Stimulated activated CD4-positive, alpha-beta T cell treated with anti-CD3 and anti-CD28 coated beads, Interleukin-1b, Interleukin-23, amount 100 ng/mL, for 4 hours (primary cell): ENCODE results near the gene CRB1.

Experiments
- DNase-seq, 2 donors: peaks; one replicate each; pipeline ENCODE4 v3.0.0-alpha.2; 2020; ENCODE audit warnings: low read depth in 2 of 2

The CRB1 gene

DNA sequence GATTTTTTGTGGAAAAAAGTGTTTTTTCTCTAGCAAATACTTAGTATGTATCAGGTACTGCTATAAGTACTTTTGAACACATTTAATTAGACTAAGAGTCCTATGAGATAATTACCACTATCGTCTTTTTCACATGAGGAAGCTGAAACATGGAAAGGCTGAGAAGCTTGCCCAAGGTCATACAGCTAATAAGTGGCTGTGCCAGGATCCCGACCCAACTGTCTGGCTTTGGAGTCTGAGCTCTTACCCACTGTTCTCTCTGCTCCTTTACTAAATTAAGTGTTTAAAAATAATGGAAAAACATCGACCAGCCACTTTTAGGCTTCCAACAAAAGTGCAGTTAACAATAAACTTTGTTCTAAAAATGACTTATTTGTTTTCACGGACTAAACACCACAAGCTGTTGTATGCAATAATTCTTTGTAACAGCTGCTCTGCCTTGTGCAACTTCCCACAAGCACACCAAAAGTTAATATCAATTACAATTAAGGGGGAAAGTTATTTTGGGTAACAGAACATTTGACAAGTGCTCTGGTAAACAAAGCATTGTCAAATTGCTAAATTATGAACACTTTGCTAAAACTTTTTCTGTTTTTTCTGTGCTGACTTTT, 75.7 kb downstream of the CRB1 start:
- DNase-seq = no peak

DNA sequence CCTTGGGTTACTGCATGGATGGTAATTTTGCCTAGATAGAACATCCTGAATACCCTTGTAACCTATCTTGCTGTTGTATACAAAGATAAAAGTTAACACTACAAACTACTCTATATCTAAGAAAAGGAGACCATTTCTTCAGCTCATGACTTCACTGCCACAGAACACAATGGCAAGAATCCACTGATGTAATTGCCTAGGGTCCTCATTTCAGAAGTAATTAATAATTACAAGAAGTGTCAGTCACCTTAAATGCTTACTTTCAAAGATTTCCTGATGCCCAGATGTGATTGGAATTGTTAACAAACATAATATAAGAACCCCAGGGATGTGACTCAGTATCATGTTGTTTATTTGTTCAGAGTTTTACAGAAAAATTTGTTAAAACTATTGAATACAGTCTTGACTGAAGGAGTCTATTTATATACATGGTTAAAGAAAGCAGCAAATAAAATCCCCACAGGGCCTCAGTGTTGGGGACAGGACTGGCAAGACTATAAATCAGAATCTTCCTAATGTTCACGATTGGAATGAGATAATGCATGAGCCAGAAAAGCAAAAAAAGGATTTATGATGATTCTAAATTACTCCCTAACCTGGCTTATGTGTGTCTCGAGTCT, 83.9 kb downstream of the CRB1 start:
- DNase-seq = no peak

DNA sequence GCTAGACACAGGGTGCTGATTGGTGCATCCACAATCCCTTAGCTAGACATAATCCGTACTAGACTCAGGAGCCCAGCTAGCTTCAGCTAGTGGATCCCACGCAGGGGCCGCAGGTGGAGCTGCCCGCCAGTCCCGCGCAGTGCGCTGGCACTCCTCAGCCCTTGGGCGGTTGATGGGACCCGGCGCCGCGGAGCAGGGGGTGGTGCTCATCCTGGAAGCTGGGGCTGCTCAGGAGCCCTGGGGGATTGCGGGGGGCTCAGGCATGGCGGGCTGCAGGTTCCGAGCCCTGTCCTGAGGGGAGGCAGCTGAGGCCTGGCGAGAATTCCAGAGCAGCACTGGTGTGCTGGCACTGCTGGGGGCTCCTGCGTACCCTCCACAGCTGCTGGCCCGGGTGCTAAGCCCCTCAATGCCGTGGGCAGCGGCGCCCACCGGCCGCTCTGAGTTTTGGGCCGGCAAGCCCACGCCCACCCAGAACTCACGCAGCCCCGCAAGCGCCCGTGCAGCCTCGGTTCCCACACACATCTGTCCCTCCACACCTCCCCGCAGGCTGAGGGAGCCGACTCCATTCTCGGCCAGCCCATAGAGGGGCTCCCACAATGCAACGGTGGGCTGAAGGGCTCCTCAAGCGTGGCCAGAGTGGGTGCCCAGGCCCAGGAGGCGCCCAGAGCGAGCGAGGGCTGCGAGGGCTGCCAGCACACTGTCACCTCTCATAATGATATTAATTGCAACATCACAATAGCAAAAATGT, 87.4 kb downstream of the CRB1 start:
- DNase-seq = no peak

DNA sequence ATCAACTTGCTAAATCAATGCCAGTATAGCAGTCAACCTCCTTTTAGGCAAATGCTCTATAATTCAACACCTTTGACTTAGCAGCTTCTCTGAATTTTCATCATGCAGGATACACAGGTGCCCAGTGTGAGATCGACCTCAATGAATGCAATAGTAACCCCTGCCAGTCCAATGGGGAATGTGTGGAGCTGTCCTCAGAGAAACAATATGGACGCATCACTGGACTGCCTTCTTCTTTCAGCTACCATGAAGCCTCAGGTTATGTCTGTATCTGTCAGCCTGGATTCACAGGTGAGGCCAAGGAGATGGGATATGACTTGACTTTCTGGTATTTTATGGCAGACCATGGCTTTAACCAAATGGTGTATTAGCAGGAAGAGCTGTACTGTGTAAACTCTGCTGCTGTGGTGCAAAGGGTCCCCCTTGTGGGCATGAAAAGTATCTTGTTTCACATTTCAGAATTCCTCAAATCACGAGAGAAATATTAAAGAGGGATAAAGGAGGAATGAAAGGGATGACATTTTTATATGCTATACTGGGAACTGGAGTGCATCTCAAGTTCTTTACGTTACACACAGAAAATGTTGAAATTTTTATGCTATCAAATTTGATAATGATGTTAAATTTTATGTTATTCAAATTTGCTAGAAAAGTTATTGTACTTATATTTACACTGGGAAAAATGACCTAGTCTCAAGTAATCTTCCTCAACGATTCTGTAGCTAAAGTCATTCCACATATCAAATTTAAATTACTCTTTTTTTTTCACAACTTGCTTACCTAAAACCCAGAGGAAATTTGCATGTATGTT, 88.9 kb downstream of the CRB1 start:
- no peak for DNase-seq

GRCh38 chr1:197358959-197359358, 90.9 kb downstream of the CRB1 start:
- no peak for DNase-seq

DNA sequence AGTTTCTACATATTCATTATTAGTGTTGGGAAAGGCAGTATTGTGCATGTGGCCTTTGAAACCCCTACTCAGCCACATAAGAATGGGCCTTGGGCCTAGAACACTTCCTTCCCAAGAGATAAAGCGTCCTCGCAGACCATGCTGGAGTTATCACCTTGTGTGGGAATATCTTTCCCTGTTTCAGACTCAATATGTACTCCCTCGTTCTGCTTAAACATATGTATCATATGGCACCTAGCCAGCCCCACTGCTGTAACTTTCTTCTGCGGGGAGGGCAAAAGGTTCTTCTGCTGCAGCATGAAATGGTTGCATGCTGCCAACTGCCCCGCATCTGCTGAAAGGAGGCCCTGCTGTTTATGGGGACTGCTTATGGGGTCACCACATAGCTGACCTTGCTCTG, 92.0 kb downstream of the CRB1 start:
- no peak for DNase-seq

GRCh38 chr1:197362871-197363270, 94.8 kb downstream of the CRB1 start:
- DNase-seq = no peak

- DNase-seq = no peak
These were observed 95.8 kb downstream of the CRB1 start for GRCh38 chr1:197363855-197364254.

- no peak for DNase-seq
These were observed 98.9 kb downstream of the CRB1 start for GRCh38 chr1:197366996-197367395.

- no peak for DNase-seq
These were observed 99.6 kb downstream of the CRB1 start for GRCh38 chr1:197367627-197368026.

DNA sequence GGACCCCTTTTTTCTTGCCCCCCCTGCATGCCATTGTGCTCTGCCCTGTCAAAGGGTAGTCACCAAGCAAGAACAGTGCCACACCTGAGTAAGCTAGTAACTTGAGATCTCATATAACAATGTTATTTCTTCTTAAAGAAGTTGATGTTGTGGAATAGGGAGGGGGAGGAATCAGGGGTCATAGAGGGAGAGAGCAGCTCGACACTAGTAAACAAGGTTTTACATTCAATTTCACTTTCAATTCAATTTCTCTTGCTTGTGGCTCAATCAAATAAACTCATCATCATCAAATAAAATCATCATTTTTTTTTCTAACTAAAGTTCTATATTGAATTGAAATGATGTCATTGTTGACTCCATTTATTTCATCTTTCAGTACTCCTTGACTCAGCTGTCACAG, 106.4 kb downstream of the CRB1 start:
- no peak for DNase-seq

DNA sequence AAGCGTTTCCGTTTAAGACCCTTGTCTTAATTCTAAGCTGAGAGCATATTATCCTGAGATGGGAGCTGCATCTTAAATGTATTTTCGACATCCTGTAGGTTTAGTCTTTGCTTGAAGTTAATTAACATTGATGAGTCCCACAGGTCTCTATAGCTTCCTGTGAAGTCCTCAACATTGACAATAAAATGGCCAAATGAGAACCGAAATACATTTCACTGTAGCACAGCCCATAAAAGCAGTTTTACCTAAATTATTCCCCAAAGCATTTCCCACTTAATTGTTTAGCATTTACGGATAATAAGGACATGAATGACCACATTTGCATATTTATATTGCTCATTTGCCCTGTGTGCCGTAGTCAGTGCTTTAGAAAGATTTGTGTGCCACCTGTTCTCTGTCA, 116.4 kb downstream of the CRB1 start:
- no peak for DNase-seq

- no peak for DNase-seq
These were observed 120.7 kb downstream of the CRB1 start for GRCh38 chr1:197388801-197389200.

DNA sequence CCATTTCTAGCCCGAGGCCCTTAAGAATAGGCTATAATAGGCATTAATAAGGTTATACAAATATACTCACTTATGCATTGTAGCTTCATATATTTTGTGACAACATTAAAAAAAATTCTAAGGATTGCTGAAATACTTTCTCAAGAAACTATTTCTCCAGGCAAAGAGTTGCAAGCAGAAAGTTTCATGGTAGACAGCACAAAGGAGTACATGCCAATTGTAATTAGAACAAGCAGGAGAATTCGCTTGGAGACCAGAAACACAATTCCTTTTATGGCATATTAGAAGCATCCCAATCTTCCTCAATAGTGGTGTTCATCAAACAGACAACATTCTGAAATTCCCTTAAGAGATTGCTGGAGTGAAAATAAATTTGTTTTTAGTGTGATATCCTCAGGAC, 122.8 kb downstream of the CRB1 start:
- no peak for DNase-seq

DNA sequence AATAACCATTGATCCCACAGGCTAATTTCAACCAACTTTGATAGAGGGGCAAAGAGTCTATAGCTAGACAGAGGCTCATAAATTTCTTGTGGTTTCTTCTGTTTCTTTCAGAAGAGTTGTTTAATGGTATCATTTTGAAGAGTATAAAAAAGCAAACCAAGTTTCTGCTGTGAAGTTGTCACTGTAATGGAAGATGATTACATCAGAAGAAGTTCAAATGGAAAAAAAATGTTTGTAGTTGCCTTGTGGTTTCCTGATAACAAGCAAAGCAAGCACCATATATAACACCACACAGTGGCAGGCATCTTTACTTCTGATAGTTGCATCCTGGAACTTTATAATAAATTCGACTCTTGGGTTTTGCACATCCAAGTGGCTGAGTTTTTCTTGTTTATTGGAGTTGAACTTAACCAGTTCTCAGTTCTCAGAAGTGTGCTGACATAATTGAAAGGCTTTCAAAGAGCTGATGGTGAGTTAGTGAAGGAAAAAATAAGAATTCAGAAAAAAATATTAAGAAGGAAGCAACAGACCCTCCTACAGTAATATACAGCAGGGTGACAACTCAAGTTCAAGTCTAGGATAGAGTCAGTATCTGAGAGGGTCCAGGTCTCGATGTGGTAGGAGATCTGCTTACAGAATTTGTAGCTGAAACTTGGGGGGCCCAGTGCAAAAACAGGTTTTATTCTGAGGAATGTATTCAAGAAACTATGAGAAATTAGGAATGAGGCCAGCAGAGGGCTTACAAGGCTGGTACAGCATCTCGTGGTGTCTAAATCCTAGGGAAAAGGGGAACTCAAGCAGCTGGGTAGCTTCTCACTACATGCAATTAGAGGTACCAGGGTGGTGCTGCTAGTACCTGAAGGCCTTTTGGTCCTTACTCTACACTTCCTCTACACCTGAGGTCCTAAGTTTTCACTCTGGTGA, 123.5 kb downstream of the CRB1 start:
- no peak for DNase-seq

DNA sequence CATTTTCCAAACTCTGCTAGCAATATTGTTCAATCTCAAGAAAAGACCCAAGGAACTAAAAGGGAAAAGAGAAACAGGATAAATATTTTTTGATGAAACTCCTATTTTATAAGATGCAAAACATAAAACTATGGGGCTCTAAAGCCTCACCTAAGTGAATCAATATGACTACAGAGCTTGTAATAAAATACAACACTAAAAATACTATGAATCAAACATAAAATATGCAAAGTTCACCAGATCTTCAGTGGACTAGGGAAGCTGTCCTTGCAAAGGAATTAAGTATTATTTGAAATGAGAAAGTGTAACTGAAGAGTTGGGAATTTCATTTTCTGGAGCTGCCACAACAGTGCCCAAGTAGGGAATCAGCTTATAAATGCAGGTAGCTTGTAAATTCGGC, 124.5 kb downstream of the CRB1 start:
- no peak for DNase-seq

- DNase-seq = no peak
These were observed 125.1 kb downstream of the CRB1 start for GRCh38 chr1:197393105-197393504.

DNA sequence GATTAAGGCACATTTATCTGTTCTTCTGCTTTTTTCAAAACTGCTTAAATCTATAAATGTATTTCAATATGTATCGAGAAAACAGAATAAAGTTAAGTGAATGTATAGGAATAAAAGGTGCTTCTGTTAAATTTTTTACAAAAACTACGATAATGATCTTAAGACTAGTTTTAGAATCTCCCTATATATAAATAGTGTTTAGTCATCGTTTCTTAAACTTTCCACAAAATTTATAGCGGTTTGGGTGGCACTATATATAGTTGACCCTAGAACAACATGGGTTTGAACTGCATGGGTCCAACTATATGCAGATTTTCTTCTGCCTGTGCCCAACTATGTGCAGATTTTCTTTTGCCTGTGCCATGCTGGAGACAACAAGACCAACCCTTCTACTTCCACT, 125.7 kb downstream of the CRB1 start:
- DNase-seq = no peak

DNA sequence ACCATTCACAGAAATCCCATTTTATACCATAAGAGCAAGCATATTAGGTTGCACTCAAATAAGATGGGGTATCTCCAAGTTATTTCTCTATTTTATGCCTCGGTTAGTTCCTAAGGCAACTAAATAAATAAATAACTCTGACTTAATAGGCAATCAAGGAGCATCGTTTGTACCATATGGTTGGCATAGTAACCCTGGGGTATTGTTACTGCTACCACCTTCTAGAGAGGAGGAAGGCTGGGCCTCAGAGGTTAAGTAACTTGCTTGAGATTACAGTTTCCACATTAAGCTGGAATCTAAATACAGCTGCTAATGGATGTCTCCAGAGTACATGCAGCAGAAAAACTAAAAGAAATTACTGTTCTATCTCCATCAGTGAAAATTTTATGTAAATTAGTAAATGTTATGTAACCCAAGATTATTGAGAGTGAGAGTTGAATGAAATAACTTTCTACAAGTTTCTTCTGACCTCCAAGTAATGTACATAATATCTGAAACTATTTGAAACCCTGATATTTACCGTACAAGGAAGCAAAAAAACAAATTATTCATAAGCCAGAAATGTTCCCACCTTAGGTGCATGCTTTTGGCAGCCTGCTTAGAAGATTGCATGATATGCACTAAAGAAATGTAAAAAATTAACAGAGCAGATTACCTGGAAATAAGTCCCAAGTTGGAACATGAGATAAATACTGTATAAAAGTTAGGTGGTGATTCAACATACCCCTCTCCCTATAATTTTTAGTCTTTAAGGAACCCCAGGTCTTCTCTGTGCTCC, 127.0 kb downstream of the CRB1 start:
- DNase-seq = no peak

DNA sequence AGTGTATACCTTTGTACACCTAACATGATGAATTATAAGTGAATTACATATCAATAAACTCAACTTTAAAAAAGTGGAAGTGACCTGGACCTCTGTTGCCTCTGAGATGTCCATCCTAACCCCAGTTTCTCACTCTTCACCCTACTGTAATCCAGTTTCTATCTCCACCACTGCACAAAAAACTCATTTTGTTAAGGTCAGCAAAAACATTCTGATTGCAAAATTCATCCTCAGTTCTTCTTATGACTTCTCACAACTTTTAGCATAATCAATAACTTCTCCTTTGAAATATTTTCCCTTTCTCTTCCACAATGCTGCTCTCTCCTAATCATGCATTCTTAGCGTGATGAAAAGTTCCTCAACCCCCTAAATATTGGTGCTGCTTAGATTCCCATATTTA, 129.8 kb downstream of the CRB1 start:
- DNase-seq = no peak
